HepG2 (cell line): Measurements from ENCODE around the gene ZFAND2B. TPM values are rescaled to one million over a fixed set of nuclear protein-coding genes. Genes with fewer than 3 reads are reported as not detected.

ENCODE experiments used
- KLF16 ChIP-seq, 2 experiments: sonication (generic) in 1 of 2; formaldehyde crosslinking in 1 of 2; IDR thresholded peaks; 2 replicates each; pipeline versions ENCODE4 v1.6.1 to v1.8.0; 2016 to 2023; ENCODE audit warnings: missing genetic modification reagents in 2 of 2, missing compliant biosample characterization in 1 of 2
- REST ChIP-seq, 2 experiments: IDR thresholded peaks; 2 replicates each; pipeline ENCODE4 v1.6.1; 2011 to 2012; ENCODE audit warnings: low read length in 2 of 2, borderline replicate concordance in 1 of 2, low read depth in 1 of 2, mild to moderate bottlenecking in 1 of 2, moderate library complexity in 1 of 2
- SMARCC2 ChIP-seq: fragments of 450-650 bp; IDR thresholded peaks from 2 replicates; pipeline ENCODE4 v1.6.1; 2017; ENCODE audit warnings: antibody characterized with exemption, mild to moderate bottlenecking
- SRSF4 ChIP-seq: fragments of 200-400 bp; formaldehyde crosslinking; IDR thresholded peaks from one replicate; pipeline ENCODE4 v1.6.1; 2018; ENCODE audit warnings: mild to moderate bottlenecking, low read depth, low read length, moderate library complexity; ENCODE audit not compliant: poor library complexity, severe bottlenecking
- TBL1XR1 ChIP-seq: fragments of 150-350 bp; IDR thresholded peaks from 2 replicates; pipeline ENCODE4 v1.6.1; 2014; ENCODE audit warnings: borderline replicate concordance, low read length; ENCODE audit not compliant: partially characterized antibody
- XRCC5 ChIP-seq: fragments of 200-400 bp; formaldehyde crosslinking; optimal IDR thresholded peaks from 2 replicates; pipeline ENCODE3; 2017; ENCODE audit warnings: mild to moderate bottlenecking, low read length
- ZNF335 ChIP-seq: sonication (generic); formaldehyde crosslinking; IDR thresholded peaks from 2 replicates; pipeline ENCODE4 v1.4.0; 2020; ENCODE audit warnings: missing genetic modification reagents
- ZNF484 ChIP-seq: sonication (generic); formaldehyde crosslinking; IDR thresholded peaks from 2 replicates; pipeline ENCODE4 v1.5.1; 2020; ENCODE audit warnings: mild to moderate bottlenecking, low read depth, missing genetic modification reagents, borderline replicate concordance
- ZNF772 ChIP-seq: sonication (generic); formaldehyde crosslinking; IDR thresholded peaks from 2 replicates; pipeline ENCODE4 v1.5.0; 2020; ENCODE audit warnings: mild to moderate bottlenecking, missing genetic modification reagents
- polyA plus RNA-seq, 8 experiments: library from polyadenylated mRNA; depleted of rRNA in 3 of 8; stranded (reverse) in 7 of 8; unstranded in 1 of 8; fragments of >200 nt; fragmentation: Illumina TruSeq in 4 of 8; extraction: Trizol in 4 of 8; gene quantifications; 2 replicates each; pipeline versions ENCODE4 v1.2.1 to v1.2.3, GENCODE V29; 2011 to 2016; ENCODE audit warnings: low read depth in 4 of 8, missing spikeins in 1 of 8, mixed read lengths in 1 of 8; ENCODE audit not compliant: insufficient read depth in 1 of 8
- total RNA-seq, 5 experiments: library from RNA; depleted of rRNA; stranded (reverse); fragments of >200 nt; fragmentation: Illumina TruSeq; extraction: Trizol; gene quantifications; 2 replicates each; pipeline ENCODE4 v1.2.3, GENCODE V29; 2016; ENCODE audit warnings: low read depth in 1 of 5
- TF ChIP-seq, protein P1 (sequence below): sonication (generic); formaldehyde crosslinking; IDR thresholded peaks from 2 replicates; pipeline ENCODE4 v1.5.0; 2020; ENCODE audit warnings: missing genetic modification reagents, mild to moderate bottlenecking, borderline replicate concordance
- TF ChIP-seq, protein P2 (sequence below): sonication (generic); formaldehyde crosslinking; IDR thresholded peaks from 2 replicates; pipeline ENCODE4 v1.8.0; 2022; ENCODE audit warnings: mild to moderate bottlenecking, missing genetic modification reagents, borderline replicate concordance
- TF ChIP-seq, protein P3 (sequence below): sonication (generic); formaldehyde crosslinking; IDR thresholded peaks from 2 replicates; pipeline ENCODE4; 2020; ENCODE audit warnings: missing genetic modification reagents, mild to moderate bottlenecking, borderline replicate concordance
- TF ChIP-seq, protein P4 (sequence below): sonication (generic); formaldehyde crosslinking; IDR thresholded peaks from 2 replicates; pipeline ENCODE4 v1.4.0; 2020; ENCODE audit warnings: missing genetic modification reagents, borderline replicate concordance
- TF ChIP-seq, protein P5 (sequence below): sonication (generic); formaldehyde crosslinking; IDR thresholded peaks from 2 replicates; pipeline ENCODE4 v1.4.0; 2020; ENCODE audit warnings: missing genetic modification reagents

Gene ZFAND2B
- total and polyA plus RNA-seq, 2 of the 13 experiments (the other 11 are each of a cell fraction or from before 2014, with no cell fraction given): 53.3 to 115 TPM

DNA sequence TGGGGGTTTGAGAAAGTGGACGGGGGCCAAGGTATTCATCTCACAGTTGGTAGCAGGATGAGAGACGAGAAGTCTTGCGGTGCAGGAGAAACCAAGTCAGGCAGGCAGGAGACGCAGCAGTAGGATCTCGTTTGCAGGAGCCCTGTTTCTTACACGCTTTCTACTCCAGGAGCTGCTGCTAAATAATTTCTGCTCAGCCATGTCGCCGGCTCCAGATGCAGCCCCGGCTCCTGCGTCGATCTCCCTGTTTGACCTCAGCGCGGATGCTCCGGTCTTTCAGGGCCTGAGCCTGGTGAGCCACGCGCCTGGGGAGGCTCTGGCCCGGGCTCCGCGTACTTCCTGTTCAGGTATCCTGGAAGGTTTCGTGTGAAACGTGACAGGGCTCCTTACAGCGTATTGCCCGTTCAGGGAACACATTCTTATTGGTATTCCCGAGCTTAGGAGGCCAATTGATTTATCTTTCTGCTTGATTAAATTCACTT lies 23.5 kb downstream of the ZFAND2B start (continued):
- no peak for TF ChIP-seq TBL1XR1
- no peak for TF ChIP-seq SRSF4
- TF ChIP-seq XRCC5: peak; percentile 0
- no peak for TF ChIP-seq REST (IDR thresholded peaks at IDR 0.05; ENCODE audit: borderline replicate concordance in 1 of 2, low read depth in 1 of 2, low read length in 2 of 2)
- TF ChIP-seq, protein P1, sequence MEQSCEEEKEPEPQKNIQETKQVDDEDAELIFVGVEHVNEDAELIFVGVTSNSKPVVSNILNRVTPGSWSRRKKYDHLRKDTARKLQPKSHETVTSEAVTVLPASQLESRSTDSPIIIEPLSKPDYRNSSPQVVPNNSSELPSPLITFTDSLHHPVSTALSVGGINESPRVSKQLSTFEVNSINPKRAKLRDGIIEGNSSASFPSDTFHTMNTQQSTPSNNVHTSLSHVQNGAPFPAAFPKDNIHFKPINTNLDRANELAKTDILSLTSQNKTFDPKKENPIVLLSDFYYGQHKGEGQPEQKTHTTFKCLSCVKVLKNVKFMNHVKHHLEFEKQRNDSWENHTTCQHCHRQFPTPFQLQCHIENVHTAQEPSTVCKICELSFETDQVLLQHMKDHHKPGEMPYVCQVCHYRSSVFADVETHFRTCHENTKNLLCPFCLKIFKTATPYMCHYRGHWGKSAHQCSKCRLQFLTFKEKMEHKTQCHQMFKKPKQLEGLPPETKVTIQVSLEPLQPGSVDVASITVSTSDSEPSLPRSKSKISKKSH (CRISPR knock-in tag): 0 out of 2 replicates have a peak, but pooled peaks have one; percentile 3
- TF ChIP-seq, protein P2, sequence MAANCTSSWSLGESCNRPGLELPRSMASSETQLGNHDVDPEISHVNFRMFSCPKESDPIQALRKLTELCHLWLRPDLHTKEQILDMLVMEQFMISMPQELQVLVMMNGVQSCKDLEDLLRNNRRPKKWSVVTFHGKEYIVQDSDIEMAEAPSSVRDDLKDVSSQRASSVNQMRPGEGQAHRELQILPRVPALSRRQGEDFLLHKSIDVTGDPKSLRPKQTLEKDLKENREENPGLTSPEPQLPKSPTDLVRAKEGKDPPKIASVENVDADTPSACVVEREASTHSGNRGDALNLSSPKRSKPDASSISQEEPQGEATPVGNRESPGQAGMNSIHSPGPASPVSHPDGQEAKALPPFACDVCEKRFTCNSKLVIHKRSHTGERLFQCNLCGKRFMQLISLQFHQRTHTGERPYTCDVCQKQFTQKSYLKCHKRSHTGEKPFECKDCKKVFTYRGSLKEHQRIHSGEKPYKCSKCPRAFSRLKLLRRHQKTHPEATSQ (CRISPR knock-in tag): no peak
- no peak for TF ChIP-seq ZNF484 (CRISPR knock-in tag)
- TF ChIP-seq, protein P3, sequence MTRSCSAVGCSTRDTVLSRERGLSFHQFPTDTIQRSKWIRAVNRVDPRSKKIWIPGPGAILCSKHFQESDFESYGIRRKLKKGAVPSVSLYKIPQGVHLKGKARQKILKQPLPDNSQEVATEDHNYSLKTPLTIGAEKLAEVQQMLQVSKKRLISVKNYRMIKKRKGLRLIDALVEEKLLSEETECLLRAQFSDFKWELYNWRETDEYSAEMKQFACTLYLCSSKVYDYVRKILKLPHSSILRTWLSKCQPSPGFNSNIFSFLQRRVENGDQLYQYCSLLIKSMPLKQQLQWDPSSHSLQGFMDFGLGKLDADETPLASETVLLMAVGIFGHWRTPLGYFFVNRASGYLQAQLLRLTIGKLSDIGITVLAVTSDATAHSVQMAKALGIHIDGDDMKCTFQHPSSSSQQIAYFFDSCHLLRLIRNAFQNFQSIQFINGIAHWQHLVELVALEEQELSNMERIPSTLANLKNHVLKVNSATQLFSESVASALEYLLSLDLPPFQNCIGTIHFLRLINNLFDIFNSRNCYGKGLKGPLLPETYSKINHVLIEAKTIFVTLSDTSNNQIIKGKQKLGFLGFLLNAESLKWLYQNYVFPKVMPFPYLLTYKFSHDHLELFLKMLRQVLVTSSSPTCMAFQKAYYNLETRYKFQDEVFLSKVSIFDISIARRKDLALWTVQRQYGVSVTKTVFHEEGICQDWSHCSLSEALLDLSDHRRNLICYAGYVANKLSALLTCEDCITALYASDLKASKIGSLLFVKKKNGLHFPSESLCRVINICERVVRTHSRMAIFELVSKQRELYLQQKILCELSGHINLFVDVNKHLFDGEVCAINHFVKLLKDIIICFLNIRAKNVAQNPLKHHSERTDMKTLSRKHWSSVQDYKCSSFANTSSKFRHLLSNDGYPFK (CRISPR knock-in tag): peak; percentile 68; the same call in 1 of the 2 replicates
- no peak for TF ChIP-seq ZNF772 (CRISPR knock-in tag)
- TF ChIP-seq ZNF335 (CRISPR knock-in tag): no peak; the same call in 1 of the 2 replicates
- TF ChIP-seq, protein P4, sequence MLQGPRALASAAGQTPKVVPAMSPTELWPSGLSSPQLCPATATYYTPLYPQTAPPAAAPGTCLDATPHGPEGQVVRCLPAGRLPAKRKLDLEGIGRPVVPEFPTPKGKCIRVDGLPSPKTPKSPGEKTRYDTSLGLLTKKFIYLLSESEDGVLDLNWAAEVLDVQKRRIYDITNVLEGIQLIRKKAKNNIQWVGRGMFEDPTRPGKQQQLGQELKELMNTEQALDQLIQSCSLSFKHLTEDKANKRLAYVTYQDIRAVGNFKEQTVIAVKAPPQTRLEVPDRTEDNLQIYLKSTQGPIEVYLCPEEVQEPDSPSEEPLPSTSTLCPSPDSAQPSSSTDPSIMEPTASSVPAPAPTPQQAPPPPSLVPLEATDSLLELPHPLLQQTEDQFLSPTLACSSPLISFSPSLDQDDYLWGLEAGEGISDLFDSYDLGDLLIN (CRISPR knock-in tag): 0 out of 2 replicates have a peak, but pooled peaks have one; percentile 84
- no peak for TF ChIP-seq KLF16 (CRISPR knock-in tag; IDR thresholded peaks at IDR 0.05)
- no peak for TF ChIP-seq SMARCC2
- TF ChIP-seq, protein P5, sequence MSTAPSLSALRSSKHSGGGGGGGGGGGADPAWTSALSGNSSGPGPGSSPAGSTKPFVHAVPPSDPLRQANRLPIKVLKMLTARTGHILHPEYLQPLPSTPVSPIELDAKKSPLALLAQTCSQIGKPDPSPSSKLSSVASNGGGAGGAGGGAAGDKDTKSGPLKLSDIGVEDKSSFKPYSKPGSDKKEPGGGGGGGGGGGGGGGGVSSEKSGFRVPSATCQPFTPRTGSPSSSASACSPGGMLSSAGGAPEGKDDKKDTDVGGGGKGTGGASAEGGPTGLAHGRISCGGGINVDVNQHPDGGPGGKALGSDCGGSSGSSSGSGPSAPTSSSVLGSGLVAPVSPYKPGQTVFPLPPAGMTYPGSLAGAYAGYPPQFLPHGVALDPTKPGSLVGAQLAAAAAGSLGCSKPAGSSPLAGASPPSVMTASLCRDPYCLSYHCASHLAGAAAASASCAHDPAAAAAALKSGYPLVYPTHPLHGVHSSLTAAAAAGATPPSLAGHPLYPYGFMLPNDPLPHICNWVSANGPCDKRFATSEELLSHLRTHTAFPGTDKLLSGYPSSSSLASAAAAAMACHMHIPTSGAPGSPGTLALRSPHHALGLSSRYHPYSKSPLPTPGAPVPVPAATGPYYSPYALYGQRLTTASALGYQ (CRISPR knock-in tag): peak; percentile 78
